Right lobe of liver (tissue), 6 donors: ENCODE data around the gene GTPBP8. TPM values are rescaled to one million over a fixed set of nuclear protein-coding genes. Genes with fewer than 3 reads are reported as not detected.
A peak's percentile ranks its signal among the peaks of the same experiment; 100 is the strongest.

ENCODE experiments used
- ATAC-seq, 4 donors: fragments of 200-7000 bp; cut with Tn5 transposase; one replicate each; pipeline ENCODE4 v1.9.1; 2020; ENCODE audit warnings: mild to moderate bottlenecking in 4 of 4, moderate library complexity in 4 of 4
- DNase-seq, 3 donors: peaks; one replicate each; pipeline ENCODE4 v3.0.0-alpha.2; 2020
- H3K27ac ChIP-seq, 3 donors: fragments of 200-600 bp; one replicate each; pipeline ENCODE4 v1.8.0; 2022
- H3K27me3 ChIP-seq, 2 donors: fragments of 200-600 bp; one replicate each; pipeline ENCODE4 v1.8.0; 2022
- H3K36me3 ChIP-seq, 4 donors: fragments of 200-600 bp; sonication (generic) in 1 of 4; one replicate each; pipeline versions ENCODE4 v1.5.1 to v1.8.0; 2017 to 2022; ENCODE audit warnings: control low read depth in 1 of 4
- H3K4me1 ChIP-seq, 4 donors: fragments of 200-600 bp; sonication (generic) in 1 of 4; one replicate each; pipeline versions ENCODE4 v1.5.1 to v1.8.0; 2017 to 2022; ENCODE audit warnings: control low read depth in 1 of 4
- H3K4me3 ChIP-seq, 3 donors: fragments of 200-600 bp; one replicate each; pipeline ENCODE4 v1.8.0; 2022
- H3K9me3 ChIP-seq, 4 donors: fragments of 200-600 bp; sonication (generic) in 1 of 4; one replicate each; pipeline versions ENCODE4 v1.5.1 to v1.8.0; 2017 to 2022; ENCODE audit warnings: control low read depth in 1 of 4
- POLR2A ChIP-seq: fragments of 450-650 bp; IDR thresholded peaks from one replicate; pipeline ENCODE4 v1.6.1; 2017; ENCODE audit warnings: antibody characterized with exemption, mild to moderate bottlenecking
- WGBS: methylation state at CpG from one replicate; pipeline ENCODE4 v1.1.6; 2018; ENCODE audit warnings: low coverage, low lambda C conversion rate; ENCODE audit not compliant: insufficient coverage; ENCODE audit errors: missing lambda C conversion rate; 5-methylcytosine and 5-hydroxymethylcytosine counted together
- intact Hi-C, 2 donors: fragments of 100-400 bp; cut with DNase I; formaldehyde crosslinking; loops; one replicate each; pipeline versions ENCODE4 v1.11.2 to v1.14.1; 2022
- total RNA-seq, 6 experiments: library from RNA; depleted of rRNA in 2 of 6; stranded (reverse); fragments of >200 nt in 2 of 6; fragmentation: NEBNext Ultra II Directional in 3 of 6; extraction: Animal tissue kit (Norgen Biotek cat#: 25700) in 3 of 6; gene quantifications; one replicate each; pipeline versions ENCODE4 v1.1.0 to v1.2.4, GENCODE V29; 2016 to 2023
- TF ChIP-seq, protein P1 (sequence below), 4 donors: fragments of 200-600 bp in 3 of 4; fragments of 450-650 bp in 1 of 4; IDR thresholded peaks; one replicate each; pipeline versions ENCODE4 v1.5.1 to v1.8.0; 2016 to 2022; ENCODE audit warnings: antibody characterized with exemption in 4 of 4, mild to moderate bottlenecking in 2 of 4
- donor health status: DM: no; HTN: yes; CAD: no.
- donor health status: DM: no; HTN: no; CAD: no.
- donor health status: DM: no; HTN: no; CAD: no.
- donor health status: DM: no; HTN: yes; CAD: no.
- donor health status: DM: no; HTN: yes; CAD: no.

GTPBP8 gene
- total RNA-seq, 6 experiments from 2014 or later, result 3.7 to 16.2 (median 7.5) TPM

DNA sequence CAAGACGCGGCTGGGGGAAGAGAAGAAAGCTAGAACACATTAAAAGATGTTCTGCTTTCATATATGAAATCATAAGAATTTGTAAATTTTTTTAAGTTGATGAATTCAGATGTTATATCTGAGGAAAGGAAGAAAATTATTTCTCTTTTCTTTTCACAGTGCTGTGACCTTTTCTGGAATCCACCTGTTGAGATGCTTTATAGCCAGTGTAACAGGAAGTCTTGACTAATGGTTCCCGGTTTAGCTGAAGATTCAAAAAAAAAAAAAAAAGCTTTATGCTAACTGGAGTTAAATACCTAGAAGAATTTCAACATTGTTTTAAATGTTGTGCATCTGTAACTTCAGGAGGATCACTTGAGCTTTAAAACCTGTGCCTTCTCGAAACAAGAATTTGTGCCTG, 9.9 kb downstream of the GTPBP8 start:
- 82% methylated on average over 4 of the region's 4 CpGs for WGBS
- intact Hi-C loops, result no loop called here
- no peak for ATAC-seq

GRCh38 chr3:113002037-113002436, 11.3 kb downstream of the GTPBP8 start:
- intact Hi-C loops, result no loop called here
- Histone ChIP-seq H3K36me3 (peaks cover 0 to 35% (median 10%) of the 10 kb centered on the region in 4 donors), H3K4me1 (no peaks in the 10 kb centered on the region), H3K27ac (no peak overlapping the region), H3K27me3 (no peaks in the 10 kb centered on the region), H3K4me3 (no peak overlapping the region), H3K9me3 (no peaks in the 10 kb centered on the region)
- TF ChIP-seq, protein P1, sequence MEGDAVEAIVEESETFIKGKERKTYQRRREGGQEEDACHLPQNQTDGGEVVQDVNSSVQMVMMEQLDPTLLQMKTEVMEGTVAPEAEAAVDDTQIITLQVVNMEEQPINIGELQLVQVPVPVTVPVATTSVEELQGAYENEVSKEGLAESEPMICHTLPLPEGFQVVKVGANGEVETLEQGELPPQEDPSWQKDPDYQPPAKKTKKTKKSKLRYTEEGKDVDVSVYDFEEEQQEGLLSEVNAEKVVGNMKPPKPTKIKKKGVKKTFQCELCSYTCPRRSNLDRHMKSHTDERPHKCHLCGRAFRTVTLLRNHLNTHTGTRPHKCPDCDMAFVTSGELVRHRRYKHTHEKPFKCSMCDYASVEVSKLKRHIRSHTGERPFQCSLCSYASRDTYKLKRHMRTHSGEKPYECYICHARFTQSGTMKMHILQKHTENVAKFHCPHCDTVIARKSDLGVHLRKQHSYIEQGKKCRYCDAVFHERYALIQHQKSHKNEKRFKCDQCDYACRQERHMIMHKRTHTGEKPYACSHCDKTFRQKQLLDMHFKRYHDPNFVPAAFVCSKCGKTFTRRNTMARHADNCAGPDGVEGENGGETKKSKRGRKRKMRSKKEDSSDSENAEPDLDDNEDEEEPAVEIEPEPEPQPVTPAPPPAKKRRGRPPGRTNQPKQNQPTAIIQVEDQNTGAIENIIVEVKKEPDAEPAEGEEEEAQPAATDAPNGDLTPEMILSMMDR (IDR thresholded peaks at IDR 0.05), result no peak
- no peak for TF ChIP-seq POLR2A
- ATAC-seq, result no peak
- no peak for DNase-seq

More for the DNA sequence above, 9.9 kb downstream of the GTPBP8 start:
- no peak overlapping the region for H3K4me3 ChIP-seq
- peaks cover 0 to 31% (median 10%) of the 10 kb centered on the region in 4 donors for H3K36me3 ChIP-seq
- no peak overlapping the region for H3K27ac ChIP-seq
- H3K27me3 ChIP-seq, result no peaks in the 10 kb centered on the region
- no peaks in the 10 kb centered on the region for H3K9me3 ChIP-seq
- no peak for DNase-seq
- no peaks in the 10 kb centered on the region for H3K4me1 ChIP-seq
- TF ChIP-seq, protein P1 (IDR thresholded peaks at IDR 0.05), result no peak
- TF ChIP-seq POLR2A, result no peak

GRCh38 chr3:113002679-113003078, 11.9 kb downstream of the GTPBP8 start:
- Histone ChIP-seq H3K27me3 (no peaks in the 10 kb centered on the region), H3K9me3 (no peaks in the 10 kb centered on the region), H3K4me3 (no peak overlapping the region), H3K4me1 (no peaks in the 10 kb centered on the region), H3K36me3 (peaks cover 0 to 41% (median 13%) of the 10 kb centered on the region in 4 donors), H3K27ac (no peak overlapping the region)
- intact Hi-C loops, result no loop called here
- DNase-seq, result no peak
- TF ChIP-seq, protein P1 (IDR thresholded peaks at IDR 0.05), result no peak
- TF ChIP-seq POLR2A, result no peak
- ATAC-seq, result peak in 2 of 4 donors; percentile 17 to 43

DNA sequence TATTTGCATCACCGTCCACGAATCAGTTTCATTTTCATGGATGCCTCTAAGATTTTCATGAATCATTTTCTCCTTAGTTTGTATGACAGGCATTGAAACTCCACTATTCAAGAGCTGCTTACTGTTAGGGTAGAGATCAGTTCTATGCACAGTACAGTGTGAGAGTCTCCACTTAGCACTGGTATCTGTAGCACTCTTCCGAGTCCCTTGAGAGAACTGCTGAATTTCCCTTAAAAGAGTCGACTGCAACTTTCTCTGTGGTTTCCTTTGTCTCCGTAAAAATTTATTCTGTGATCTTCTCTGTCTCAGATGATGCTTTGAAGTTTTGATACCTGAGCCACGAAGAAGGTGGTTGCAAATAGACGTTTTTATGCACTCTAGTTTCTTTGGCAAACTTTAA, 14.8 kb downstream of the GTPBP8 start:
- TF ChIP-seq, protein P1 (IDR thresholded peaks at IDR 0.05), result no peak
- no peak for TF ChIP-seq POLR2A
- no peaks in the 10 kb centered on the region for H3K4me1 ChIP-seq
- intact Hi-C loops, result no loop called here
- ATAC-seq (no peak), DNase-seq (no peak)
- no peak overlapping the region for H3K27ac ChIP-seq
- no peaks in the 10 kb centered on the region for H3K27me3 ChIP-seq
- 69% methylated on average over 7 of the region's 7 CpGs for WGBS
- H3K4me3 ChIP-seq, result no peak overlapping the region
- H3K36me3 ChIP-seq, result peaks cover 0 to 58% (median 18%) of the 10 kb centered on the region in 4 donors
- H3K9me3 ChIP-seq, result no peaks in the 10 kb centered on the region

GRCh38 chr3:113006359-113007056, 15.7 kb downstream of the GTPBP8 start:
- intact Hi-C loops, result no loop called here
- no peak for DNase-seq
- TF ChIP-seq, protein P1 (IDR thresholded peaks at IDR 0.05), result no peak
- no peak for TF ChIP-seq POLR2A
- 85% methylated on average over 4 of the region's 4 CpGs for WGBS
- Histone ChIP-seq H3K36me3 (peaks cover 0 to 60% (median 17%) of the 10 kb centered on the region in 4 donors), H3K27me3 (no peaks in the 10 kb centered on the region), H3K9me3 (no peaks in the 10 kb centered on the region), H3K27ac (no peak overlapping the region), H3K4me3 (no peak overlapping the region), H3K4me1 (no peaks in the 10 kb centered on the region)
- ATAC-seq, result no peak
